GM18526 (cell line): ENCODE measurements around the gene TTLL11.

Experiments
- POLR2A ChIP-seq: IDR thresholded peaks from 3 replicates; pipeline ENCODE4 v1.6.1; 2011; ENCODE audit not compliant: insufficient read length; ENCODE audit errors: extremely low read depth

Gene TTLL11

GRCh38 chr9:121840838-121841760 is 252.0 kb downstream of the TTLL11 start:
- TF ChIP-seq POLR2A, result no peak

- TF ChIP-seq POLR2A, result no peak
Measured at GRCh38 chr9:121839726-121840500, 253.2 kb downstream of the TTLL11 start.

GRCh38 chr9:121838746-121839669 is 254.1 kb downstream of the TTLL11 start:
- no peak for TF ChIP-seq POLR2A

GRCh38 chr9:121837113-121837961 is 255.8 kb downstream of the TTLL11 start:
- no peak for TF ChIP-seq POLR2A

GRCh38 chr9:121836366-121836885 is 256.7 kb downstream of the TTLL11 start:
- no peak for TF ChIP-seq POLR2A

- TF ChIP-seq POLR2A, result no peak
Measured at GRCh38 chr9:121835587-121836365, 257.3 kb downstream of the TTLL11 start.

GRCh38 chr9:121833061-121833460 is 260.0 kb downstream of the TTLL11 start:
- no peak for TF ChIP-seq POLR2A

- TF ChIP-seq POLR2A, result no peak
Measured at GRCh38 chr9:121831869-121832268, 261.2 kb downstream of the TTLL11 start.

- no peak for TF ChIP-seq POLR2A
Measured at GRCh38 chr9:121830441-121831140, 262.5 kb downstream of the TTLL11 start.

GRCh38 chr9:121827251-121827967 is 265.7 kb downstream of the TTLL11 start:
- TF ChIP-seq POLR2A, result no peak

- no peak for TF ChIP-seq POLR2A
Measured at GRCh38 chr9:121826711-121827110, 266.4 kb downstream of the TTLL11 start.
